Activated CD4-positive, alpha-beta T cell treated with anti-CD3 and anti-CD28 coated beads, Interleukin-10, Interleukin-2, amounts not matched to agents 100 ng/mL and 50 ng/mL, durations not matched to agents 16 hours and 8 hours (primary cell): ENCODE data around the gene TMEM120B.
"Not testable (repeated sequence)": the region's sequence is repeated elsewhere in the genome, so short reads cannot be mapped to it uniquely, and the experiment has no call there.

ENCODE experiments used
- DNase-seq: peaks from one replicate; pipeline ENCODE4 v3.0.0-alpha.2; 2020

The TMEM120B gene

DNA sequence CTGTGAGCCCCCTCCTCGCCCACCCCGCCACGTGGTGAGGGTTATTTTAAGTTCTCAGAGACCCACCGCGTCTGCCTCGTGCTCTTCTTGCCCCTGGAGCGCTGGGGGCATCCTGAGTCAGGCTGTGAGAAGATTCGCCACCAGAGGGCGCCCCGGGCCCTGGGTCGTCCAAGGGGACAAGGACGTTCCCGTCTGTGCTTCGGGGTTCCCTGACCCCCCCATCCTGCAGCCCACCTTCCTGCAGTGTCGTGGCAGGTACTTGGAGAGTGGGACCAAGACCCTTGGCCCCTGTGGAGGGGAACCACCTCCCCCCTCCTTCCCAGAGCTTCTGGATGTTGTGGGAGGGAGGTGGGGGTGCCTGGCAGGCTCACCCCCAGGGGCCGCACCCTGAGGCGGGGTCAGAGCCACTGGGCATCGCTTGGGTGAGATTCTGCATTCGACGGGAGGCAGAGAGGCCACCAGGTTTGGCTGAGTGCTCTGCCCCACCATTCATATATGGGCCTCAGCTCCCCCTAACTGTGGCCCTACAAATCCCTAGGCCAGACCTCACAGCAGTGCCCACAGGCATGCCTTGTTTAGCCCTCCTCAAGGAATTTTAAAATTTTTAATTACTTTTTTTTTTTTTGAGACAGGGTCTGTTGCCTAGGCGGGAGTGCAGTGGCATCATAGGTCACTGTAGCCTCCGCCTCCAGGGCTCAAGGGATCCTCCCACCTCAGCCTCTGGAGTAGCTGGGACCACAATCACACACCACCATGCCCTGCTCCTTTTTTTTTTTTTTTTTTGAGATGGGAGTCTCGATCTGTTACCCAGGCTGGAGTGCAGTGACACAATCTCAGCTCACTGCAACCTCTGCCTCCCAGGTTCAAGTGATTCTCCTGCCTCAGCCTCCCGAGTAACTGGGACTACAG, 63.9 kb downstream of the TMEM120B start:
- DNase-seq: peak; percentile 90

- DNase-seq: no peak
These were observed 66.2 kb downstream of the TMEM120B start for GRCh38 chr12:121778567-121779421.

DNA sequence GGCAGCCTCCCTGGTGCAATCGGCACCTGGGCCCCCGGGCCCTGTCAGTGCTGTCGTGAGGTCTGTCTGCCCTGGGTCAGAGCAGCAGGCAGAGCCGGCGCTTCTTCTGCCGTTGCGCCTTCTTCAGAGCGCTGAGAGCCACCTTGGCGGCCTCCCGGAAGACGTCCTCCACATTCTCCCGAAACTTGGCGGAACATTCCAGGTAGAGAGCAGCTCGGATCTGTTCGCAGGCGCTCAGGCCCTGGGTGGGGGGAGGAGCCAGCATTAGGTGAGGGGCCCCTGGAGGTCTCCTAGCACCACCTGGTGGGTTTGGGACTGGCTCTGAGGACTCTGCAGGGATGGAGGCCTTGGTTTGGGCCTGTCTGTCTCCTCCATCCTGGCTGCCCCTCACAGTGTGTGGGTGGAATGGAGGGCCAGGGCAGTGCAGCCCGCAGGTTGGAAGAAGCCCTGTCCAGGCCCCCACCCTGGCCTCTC, 66.9 kb downstream of the TMEM120B start:
- no peak for DNase-seq

GRCh38 chr12:121780429-121780828, 67.9 kb downstream of the TMEM120B start:
- no peak for DNase-seq

- DNase-seq: no peak
These were observed 69.0 kb downstream of the TMEM120B start for GRCh38 chr12:121781484-121781997.

- DNase-seq: peak; percentile 76
These were observed 69.7 kb downstream of the TMEM120B start for GRCh38 chr12:121781998-121782979.

- no peak for DNase-seq
These were observed 71.2 kb downstream of the TMEM120B start for GRCh38 chr12:121783766-121784165.

GRCh38 chr12:121784460-121784859, 71.9 kb downstream of the TMEM120B start:
- DNase-seq: no peak

- no peak for DNase-seq
These were observed 73.9 kb downstream of the TMEM120B start for GRCh38 chr12:121786440-121786825.

- peak; percentile 69 for DNase-seq
These were observed 74.8 kb downstream of the TMEM120B start for GRCh38 chr12:121787063-121788025.

- DNase-seq: no peak
These were observed 75.7 kb downstream of the TMEM120B start for GRCh38 chr12:121788176-121788818.

GRCh38 chr12:121789233-121789781, 76.8 kb downstream of the TMEM120B start:
- peak; percentile 65 for DNase-seq

DNA sequence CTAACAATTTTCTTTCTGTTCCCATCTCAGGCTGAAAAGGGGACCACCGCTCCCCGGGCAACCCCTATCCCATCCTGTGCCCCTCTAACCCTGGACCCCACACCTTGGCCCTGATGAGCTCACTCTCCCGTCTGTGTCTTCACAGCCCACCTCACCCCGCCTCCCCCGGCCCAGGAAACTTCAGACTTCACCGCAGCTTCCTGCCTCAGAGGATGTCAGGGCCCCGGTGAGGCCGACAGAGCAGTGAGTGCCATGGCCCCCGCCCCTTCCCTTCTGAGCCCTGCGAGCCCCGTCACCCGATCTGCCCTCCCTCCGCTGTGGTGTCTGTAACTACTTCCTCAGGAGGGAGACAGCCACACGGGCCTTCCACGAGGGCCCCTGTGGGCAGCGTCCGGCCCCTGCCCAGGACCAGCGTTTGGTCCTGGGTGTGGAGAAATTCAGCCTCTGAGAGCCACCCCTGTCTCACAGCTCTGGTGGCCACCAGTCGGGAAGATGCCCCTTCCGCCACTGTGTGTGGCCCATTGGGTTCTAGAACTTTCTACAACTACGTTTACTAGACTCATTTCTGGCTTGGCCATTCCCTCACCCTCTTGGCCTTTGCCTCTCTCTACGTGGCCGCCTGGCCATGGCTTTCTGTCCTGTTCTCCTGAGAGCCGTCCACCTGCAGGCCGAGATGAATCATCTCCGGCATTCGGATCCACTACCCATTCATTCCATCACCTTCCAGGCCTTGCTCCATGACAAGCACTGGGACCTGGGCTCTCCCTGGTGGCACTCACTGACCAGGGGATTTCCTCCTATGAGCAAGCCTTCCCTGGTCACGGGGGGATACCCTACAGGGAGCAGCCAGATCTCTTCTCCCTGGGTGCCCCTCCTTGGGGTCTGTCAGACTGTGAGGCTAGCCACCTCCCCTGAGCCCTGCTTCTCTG, 77.5 kb downstream of the TMEM120B start:
- peak; percentile 96 for DNase-seq

- not testable (repeated sequence) for DNase-seq
These were observed 78.2 kb downstream of the TMEM120B start for GRCh38 chr12:121790785-121791184.

DNA sequence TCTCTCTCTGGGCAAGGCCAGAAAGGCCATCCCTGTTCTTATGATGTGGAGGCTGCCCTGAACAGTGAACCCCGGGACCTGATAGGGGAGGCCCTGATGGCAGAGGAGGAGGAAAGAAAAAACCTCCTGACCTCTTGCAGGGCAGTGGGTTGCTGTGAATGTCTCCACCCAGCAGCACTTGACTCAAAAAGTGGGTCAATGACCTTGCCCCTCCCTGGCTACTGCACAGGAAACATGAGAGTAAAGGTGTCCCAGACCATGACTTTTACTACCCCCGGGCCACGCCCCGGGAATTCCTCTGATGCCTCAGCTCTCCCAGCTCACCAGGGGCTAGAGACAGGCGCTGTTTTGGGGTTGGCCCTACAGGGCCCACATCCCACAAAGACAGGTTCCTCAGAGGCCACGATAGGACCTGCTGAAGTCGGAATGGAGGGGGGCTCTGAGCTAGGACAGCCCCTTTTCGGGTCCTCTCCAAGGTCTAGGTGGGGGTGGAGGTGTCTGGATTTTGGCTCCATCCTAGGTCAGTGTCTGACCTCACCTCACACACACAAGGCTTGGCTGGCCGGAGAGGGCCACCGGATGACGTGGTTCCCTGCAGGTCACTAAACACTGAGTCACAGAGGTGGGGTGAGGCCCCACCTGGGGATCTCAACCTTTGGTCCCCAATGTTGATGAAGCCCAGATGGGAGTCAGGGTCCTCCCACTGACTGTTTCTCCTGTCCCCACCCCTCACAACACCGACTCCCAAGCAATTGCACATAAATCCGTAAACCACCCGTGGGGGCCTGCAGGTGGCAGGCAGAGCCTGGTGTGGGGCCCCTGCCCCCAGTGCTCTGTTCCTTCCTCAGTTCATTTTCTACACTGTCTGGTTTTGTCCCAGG, 79.4 kb downstream of the TMEM120B start:
- DNase-seq: peak; percentile 56

DNA sequence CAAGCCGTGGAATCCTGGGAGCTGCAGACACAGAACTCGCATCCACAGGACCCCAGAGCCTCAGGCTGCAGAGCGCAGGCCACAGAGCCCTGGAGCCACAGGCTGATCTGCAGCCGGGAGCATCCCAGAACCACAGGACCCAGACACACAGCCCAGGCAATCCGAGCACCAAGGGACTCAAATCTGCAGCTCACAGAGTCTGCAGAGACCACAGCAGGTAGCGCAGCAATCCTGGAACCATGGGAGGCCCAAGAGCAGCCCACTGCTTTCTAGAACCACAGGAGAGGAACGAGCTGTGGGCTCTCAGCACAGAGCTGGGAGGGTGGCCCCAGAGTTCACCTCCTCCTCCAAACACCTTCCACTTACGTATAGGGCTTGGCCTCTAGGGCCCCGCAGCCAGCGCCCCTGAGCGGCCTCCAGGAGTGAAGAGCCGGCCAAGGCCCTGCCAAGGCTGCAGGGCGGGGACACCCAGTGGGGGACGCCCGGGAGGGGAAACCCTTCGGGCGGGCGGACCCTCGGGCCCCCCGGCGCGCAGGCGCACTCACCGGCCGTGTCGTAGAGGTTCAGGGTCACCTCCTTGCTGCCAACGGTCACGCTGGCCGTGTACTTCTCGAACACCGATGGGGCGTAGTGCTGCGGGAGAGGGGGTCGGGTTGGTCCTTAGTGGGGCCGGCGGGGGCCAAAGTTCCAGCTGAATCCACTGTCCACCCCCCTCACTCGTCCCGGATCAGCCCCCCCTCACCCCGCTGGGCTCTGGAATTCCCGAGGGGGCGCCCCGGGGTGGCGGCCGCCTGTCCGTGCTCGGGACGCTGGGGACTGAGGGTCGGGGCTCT, 80.3 kb downstream of the TMEM120B start:
- DNase-seq: peak; percentile 69

- DNase-seq: peak; percentile 84
These were observed 80.9 kb downstream of the TMEM120B start, which contains the start of gene RHOF for GRCh38 chr12:121793440-121793837. Gene RHOF, minus strand, starts transcription at chr12:121793688. Its CDS starts 55 bp downstream, at chr12:121793633.
